Measurements from ENCODE around the gene EN2.
A peak's percentile ranks its signal among the peaks of the same experiment; 100 is the strongest.
"Not testable (repeated sequence)": the region's sequence is repeated elsewhere in the genome, so short reads cannot be mapped to it uniquely, and the experiment has no call there.

EN2 gene

DNA sequence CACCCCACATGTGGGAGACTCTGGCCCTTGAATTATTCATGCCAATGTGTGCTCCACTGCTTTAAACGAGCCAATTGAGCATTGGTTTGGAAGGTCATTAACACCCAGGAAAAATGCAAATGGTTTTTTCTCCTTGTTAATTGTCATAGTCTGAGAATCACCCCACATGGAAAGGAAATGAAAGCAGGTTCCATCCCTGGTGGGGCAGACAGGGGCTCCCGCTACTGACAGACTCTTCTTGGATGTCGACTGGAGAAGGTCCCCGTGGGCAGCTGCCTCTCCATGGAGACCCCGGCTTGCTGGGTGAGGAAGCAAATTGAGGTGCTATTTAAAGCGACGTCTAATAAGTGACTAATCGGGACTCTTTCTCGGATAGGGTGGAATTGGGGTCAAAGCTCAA is 32.0 kb upstream of the EN2 start:
- no peak for DNase-seq (ENCODE audit: low read depth, low spot score)

DNA sequence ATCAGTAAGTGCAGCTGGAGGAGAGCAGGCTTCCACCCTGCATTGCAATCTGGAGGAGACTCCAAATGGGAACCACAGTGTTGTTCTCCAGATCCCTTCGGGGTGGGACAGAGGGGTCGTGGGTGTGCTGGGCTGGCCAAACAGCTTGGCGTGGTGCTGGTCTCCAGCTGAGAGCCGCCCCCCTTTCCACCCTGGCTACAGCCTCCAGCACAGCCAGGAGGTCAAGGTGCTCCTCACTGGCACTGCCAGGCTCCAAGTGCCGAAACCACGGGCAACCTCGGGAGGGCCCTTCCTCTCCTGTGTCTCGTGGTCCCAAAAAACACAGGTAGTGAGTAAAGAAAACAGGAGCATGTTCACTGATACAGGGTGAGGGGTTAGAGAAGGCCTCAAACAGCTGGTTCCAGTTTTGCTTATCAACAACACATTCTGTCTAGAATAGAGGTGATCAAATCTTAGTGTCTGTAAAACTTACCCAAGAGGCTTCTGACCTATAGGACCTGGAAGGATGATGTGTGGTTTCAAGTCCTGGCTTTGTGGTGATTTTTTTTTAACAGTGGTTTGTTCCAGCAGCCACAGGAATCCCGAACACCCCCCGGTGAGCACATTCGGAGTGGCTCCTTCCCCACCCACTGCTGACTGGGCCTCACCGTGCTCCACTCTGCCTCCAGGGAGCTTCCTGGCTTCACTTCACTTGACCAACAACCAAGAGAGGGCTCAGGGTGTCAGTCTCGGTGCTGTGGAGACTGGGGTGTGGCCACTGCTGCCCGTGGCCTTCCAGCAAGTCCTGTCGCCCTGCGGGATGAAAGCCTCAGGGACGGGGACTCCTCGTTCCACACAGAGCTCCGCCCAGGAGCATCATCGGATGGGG is 31.2 kb upstream of the EN2 start:
- DNase-seq (ENCODE audit: low read depth, low spot score): no peak

DNA sequence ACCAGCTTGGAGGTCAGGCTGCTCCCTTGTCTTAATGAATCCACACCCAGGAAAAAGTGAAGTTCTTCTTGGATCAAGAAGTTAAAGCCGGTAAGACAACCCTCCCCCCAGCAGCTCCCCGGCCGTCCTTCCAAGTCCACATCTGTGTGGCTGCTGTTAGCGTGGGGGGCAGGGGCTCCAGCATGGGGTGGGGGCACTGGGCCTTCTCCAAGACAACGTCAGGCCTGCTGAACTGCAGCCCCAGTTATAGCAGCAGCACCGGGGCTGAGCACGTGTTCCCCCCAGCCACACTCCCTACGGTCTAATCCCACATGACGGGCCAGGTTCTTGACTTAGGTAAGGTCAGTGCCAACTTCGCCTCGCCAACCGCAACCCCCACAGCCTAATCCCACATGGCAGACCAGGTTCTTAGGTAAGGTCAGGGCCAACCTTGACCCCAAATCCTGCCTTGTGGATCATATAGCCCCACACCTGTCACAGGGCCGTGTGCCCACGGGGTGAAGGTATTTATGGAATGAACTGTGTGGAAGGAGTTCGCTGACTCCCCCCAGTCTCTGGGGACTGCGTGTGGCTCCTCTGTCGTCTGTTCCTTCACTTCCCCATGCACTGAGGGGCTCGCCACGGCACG is 30.4 kb upstream of the EN2 start:
- no peak for DNase-seq (ENCODE audit: low read depth, low spot score)

DNA sequence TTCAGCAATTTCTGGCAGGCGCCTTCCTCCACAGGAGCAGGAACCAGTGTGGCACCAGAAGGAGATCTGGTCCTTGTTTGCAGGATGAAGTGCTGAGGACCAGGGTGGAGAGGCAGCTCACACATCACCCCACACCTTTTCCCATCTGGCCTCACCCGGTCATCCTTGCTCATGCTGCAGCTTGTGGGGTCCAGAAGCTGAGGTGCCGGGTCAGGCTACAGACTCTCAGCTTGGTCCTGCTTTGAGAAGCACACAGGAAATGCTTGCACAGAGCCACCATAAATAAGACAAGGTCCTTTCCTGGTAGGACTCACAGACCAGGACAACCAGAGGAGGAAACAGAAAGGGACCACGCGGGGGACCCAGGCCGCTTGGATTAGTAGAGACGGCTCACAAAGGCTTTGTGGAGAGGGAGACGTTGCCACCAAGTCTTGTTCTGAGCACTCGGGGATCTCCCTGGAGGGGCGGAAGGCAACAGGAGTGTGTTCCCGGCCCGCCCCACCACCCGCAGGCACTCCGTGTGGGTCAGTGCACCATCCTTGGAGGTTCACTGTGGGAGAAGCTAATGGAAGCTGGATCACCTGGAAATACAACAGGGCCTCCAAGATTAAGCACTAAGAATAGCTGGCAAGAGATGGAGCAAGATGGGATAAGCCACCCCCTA is 29.6 kb upstream of the EN2 start:
- no peak for DNase-seq (ENCODE audit: low read depth, low spot score)

DNA sequence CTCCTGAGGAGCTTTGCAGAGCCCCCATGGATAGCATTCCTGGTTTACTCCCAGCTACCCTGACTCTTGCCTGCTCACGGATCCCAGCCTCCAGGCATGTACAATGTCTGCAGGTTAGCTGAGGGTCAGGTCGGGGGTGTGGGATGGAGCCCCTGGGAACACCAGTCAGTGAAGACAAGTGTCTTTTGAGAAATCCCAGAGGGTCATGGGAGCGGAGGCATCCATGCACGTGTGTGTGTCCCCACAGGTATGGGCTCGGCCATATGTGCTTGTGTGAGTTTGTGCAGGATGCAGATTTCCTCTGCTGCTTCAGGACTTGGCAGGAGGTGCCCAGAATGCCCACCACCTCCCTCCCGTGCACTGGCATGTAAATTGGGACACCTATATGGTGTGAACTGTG is 28.3 kb upstream of the EN2 start:
- DNase-seq (ENCODE audit: low read depth, low spot score): no peak

DNA sequence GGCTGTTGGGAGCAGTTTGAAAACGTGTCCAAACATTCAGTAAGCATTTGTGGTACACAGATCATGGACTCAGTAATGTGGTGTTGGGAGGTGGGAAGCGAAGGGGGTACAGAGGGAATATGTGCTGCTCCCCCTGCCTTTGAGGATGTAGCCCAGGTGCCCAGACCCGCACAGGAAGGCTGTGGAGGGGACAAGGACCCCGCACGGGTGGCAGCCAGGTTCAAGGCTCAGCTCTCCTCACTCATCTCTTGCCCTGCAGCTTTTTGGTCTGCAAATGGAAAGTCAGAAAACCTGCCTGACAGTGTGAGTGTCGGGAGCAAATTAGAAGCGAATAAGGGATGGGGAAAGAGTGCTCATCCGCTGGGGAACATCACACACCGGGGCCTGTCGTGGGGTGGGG is 27.3 kb upstream of the EN2 start:
- no peak for DNase-seq (ENCODE audit: low read depth, low spot score)

DNA sequence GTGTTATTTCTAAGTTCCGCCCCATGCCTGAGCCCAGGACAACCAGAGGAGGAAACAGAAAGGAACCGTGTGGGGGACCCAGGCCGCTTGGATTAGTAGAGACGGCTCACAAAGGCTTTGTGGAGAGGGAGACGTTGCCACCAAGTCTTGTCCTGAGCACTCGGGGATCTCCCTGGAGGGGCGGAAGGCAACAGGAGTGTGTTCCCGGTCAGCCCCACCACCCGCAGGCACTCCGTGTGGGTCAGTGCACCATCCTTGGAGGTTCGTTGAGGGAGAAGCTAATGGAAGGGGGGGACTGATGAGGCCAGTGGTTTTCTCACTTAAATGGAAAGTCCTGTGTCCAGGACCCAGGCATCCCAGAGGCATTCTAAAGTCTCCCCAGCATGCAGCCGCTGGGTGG is 26.7 kb upstream of the EN2 start:
- DNase-seq (ENCODE audit: low read depth, low spot score): no peak

DNA sequence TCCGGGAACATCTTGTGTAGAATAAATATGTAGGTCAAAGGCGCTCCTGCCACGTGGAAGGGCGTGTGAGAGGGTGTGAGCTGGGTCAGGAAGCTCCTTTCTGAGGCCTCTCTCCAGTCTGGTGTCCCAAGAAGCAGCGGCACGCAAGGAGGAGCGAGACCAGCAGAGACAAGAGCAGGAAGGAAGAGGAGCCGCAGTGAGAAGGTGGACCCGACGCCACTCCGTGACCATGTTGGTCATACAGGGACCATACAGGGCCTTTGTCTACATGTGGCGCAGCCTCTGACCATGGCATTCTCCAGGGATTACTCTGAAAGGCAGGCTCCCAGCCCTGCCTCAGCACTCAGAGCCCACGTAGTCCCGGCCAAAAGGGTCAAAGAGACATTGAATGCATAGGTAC is 26.2 kb upstream of the EN2 start:
- DNase-seq (ENCODE audit: low read depth, low spot score): no peak

DNA sequence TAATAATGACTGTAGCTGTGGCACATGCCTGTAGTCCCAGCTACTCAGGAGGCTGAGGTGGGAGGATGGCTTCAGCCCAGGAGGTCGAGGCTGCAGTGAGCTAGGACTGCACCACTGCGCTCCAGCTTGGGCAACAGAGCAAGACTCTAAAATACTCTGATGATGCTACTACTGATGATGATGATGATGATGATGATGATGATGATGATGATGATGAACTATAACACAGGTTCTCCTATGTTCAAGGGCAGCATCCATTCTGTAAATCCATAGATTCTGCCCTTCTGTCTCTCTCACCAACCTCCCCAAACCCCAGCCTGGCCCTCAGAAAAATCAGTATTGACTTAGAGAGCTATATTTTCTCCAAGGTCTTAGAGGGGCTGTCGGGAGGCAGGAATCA is 22.8 kb upstream of the EN2 start:
- no peak for DNase-seq (ENCODE audit: low read depth, low spot score)

DNA sequence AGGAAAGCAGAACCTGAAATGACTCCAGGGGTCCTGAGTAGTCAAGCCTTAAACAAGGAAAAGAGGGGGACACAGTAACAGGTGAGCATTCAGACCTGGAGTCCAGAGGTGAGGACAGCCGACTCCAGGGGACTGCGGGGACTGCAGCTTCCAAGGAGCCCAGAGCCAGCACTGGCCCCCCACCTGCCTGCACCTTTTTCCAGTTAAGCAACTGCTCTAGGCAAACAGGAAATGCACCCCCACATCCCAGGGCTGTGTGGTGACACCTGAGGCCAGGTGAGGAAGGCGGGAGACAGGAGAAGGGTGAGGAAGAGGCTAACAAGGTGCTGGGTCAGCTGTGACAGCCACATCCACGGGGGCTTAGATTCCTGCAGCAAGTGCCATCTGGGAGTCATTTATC is 20.1 kb upstream of the EN2 start:
- DNase-seq (ENCODE audit: low read depth, low spot score): no peak

DNA sequence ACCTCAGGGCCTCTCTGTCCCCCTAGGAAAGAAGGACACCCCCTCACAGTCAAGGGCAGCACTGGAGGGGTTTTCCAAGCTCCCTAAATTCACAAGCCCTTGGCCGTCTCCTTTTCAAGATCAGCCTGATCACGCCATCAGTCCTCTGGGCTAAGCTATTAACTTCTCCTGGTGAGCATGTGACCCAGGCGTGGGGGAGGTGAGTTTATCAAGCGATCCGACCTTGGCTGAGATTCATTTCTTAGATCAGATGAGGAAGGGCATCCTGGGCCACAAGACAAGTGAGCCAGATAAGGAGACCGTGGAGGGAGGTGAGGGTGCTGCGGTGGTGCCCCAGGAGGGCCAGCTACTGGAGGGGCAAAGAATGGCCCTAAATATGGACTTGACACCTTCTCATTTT is 19.2 kb upstream of the EN2 start:
- no peak for DNase-seq (ENCODE audit: low read depth, low spot score)

DNA sequence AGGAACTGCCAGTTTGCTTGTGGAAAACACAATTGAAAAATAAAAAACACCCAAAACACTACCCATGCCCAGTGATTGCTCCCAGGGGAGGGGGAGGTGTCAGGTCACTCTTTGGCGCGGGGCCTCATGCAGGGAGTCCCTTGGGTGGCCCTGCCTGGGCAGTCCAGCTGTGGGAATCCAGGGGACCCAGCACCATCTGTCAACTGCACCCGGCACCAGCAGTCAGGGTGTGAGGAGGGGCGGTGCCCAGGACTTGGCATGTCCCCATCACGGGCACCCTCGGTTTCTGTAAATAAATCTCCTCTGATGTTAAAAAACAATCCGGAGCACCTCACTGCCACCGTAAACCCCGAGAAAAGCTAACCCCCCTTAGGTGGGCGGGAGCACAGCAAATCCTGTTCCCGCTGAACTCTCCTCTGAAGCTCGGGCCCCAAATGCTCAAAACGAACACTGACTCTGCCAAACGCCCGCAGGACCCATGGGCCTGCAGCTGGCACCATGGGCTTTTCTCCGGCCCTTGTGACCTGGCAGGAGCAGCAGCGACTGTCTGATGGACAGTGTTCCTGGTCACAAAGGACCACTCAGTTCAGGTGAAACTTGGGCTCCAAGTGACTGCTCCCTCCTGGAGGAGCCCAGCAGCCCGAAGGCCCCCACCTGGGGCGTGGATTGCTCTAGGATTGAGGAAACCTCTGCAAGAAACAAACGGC is 18.5 kb upstream of the EN2 start:
- DNase-seq (ENCODE audit: low read depth, low spot score): no peak

DNA sequence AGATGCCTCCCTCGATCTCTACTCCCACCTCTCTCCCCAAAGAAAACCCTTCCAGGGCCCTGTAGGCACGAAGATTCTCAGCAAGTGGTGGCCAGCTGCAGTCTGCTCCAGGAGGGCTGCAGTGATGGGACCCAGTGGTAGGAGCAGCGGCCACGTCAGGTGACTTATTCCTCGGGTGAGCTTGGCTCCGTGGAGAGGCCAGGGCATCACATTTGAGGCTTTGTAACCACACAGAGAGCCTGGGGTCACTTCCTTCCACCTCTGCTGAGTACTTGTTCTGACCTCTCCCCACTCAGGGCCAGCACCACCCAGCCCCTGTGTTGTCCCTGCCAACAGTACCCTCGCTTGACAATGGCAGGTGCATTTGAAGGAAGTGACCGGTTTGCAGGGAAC is 17.9 kb upstream of the EN2 start:
- DNase-seq (ENCODE audit: low read depth, low spot score): no peak

DNA sequence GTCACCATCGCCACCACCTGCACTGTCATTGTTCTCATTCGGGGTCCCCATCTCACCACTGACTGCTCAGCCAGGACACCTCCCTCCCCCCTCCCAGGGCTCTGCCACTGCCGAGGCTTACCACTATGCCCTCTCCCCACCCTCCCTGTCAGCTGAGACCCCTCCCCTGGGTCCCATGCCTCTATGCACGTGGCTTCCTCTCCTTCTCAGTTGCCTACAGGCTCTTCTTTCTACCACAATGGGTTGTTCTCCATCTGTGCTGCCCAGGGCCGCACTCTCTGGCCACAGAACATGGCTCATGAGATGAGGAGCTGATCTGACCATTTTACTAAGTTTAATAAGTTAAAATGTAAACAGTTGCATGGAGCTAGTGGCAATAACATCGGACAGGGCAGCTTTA is 16.1 kb upstream of the EN2 start:
- DNase-seq (ENCODE audit: low read depth, low spot score): no peak

DNA sequence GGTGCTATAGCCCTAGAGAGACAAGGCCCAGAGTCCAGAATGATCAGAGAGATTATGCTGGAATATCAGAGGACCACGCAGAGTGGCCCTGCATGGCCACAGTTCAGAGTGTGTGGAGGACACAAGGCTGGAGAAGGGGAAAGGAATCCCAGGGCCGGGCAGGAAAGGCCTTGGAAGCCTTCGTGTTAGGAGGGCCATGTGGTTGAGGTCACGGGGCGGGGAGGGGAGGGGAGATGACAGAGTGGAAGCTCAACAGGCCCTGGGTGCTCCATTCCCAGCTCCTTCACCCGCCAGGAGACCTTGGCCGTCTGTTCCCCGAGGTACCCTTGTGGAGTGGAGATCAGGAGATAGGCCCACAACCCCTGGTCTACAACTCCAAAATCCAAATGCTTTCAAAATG is 13.2 kb upstream of the EN2 start:
- DNase-seq (ENCODE audit: low read depth, low spot score): no peak

DNA sequence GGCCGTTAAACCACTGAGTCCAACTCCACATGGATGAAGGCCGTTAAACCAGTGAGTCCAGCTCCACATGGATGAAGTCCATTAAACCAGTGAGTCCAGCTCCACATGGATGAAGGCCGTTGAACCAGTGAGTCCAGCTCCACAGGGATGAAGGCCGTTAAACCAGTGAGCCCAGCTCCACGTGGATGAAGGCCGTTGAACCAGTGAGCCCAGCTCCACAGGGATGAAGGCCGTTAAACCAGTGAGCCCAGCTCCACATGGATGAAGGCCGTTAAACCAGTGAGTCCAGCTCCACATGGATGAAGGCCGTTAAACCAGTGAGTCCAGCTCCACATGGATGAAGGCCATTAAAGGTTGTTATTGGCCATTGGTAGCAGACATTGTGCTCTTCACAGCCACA is 12.3 kb upstream of the EN2 start:
- DNase-seq (ENCODE audit: low read depth, low spot score): not testable (repeated sequence)

DNA sequence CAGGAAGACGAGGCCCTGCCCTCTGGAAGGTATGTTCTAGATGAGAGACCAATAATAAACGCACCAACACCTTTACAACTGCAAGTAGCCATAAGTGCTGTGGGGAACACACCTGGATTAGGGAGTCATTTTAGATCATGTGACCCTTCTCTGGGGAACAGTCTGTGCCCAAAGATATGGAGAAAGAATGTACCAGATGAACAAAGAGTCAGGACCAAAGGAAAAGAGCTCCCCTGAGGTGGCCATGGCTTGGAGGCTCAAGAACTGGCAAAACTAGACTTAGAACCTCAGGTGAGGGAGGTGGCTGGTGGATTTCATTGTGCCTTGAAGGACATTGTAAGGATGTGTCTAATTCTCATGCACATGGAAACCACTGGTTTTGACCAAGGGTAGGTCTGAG is 10.3 kb upstream of the EN2 start:
- no peak for DNase-seq (ENCODE audit: low read depth, low spot score)

DNA sequence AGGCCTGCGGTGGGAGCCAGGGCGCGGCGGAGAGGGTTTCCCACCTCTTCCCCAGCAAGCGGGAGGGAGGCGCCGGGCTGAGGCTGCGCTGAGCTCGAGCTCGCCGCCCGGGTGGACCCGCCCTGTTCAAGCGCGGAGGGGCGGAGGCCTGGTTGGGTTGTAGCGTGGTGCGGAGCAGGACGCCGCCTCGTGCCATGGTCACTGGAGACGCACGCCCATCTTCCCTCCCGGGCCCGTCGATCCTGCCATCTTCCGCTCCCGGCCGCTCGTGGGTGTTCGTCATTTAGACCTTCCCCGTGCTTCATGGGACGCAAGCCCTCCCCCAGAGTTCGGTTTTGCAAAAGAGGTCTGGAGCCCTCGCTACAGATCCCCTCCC is 9.3 kb upstream of the EN2 start:
- DNase-seq (ENCODE audit: low read depth, low spot score): peak; percentile 26

DNA sequence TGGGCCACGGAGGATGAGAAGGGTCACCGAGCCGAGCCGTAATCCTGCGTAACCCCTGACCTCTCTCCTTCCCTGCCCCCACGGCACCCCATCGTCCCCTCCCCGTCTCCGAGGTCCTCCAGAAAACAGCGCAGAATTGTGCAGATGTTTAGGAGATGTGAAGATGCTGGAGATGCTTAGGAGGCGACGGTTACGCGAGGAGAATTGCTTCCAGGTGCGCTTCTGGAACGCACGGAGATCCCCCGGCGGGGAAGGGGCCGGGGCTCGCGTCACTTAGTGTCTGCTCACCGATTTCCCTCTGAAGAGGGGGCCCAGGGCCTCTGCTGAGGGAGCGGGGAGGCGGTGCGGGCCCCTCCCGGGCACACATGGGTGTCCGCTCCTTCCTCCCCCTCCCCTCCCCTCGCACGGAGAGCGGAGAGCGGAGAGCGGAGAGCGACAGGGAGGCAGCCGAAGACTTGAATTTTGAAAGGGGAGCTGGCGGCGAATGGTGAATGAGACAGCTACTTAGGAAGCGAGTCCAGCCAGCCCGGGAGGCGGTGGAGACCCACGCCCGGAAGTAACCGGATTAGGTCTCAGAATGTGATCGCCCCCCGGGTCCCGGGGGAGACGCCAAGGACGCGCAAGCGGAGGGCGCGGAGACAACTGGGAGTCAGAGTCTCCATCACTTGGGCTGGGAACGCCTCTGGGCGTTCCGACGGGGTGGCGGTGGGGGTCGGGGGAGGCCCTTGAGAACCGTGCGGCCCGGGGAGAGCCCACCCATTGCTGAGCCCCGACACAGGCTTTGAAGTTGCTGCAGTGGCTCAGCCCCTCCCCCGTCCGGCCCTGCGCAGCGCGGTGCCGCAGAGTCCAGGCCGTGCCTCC is 8.7 kb upstream of the EN2 start:
- DNase-seq (ENCODE audit: low read depth, low spot score): peak; percentile 49

DNA sequence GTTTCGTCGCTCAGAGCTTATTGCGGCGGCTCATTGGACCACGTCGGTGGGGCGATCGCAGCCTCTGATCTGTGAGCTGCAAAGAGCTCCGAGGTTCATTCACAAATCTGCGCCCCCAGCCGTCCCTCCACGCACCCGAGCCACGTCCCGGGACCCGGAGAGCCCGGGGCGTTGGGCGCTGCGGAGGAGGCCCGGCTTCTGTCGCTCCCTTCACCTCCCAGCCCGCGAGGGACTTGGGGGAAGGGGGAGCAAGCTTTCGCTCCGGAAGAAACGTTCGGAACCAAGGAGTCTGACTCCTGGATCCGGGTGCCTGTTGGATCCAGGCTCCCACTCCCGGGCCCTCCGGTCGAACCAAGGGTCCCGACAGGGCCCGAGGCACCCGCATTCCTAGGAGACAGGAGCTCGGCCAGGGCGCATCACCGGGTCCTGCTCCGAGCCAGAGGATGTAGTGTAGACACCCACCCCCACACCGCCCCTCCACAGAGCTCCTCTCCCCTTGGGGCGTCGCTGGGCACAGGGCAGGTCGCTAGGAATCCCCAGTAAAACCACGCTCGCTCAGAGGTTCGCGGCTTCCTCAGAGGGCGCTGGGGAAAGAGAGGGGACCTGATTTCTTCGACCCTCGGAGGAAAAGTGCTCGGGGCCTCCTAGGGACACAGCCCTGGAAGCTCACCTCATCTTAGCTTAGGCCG is 7.9 kb upstream of the EN2 start:
- DNase-seq (ENCODE audit: low read depth, low spot score): no peak

DNA sequence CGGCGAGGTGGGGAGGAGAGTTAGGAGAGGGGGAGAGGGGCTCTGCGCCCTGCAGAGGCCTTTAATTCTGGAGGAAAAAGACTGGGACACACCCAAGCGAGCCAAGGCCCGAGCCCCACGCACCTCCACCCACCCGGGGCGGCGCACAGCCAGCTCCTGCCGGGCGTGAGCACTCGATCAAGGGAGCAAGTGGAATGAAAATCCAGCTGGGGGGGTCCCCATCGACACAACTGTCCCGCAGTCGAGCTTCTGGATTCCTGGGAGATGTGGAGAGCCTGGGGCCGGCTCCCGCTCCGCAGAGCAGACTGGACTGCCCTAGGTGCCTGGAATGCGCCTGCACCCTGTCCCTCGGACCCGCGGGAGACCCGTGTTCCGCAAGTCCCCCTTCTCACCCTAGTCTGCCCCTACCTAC is 7.4 kb upstream of the EN2 start:
- DNase-seq (ENCODE audit: low read depth, low spot score): peak; percentile 15

Data from ELF-1 (cell line).